B cell (primary cell): ENCODE results near the gene GUCD1.

ENCODE experiments used
- CTCF ChIP-seq: fragments of 200-600 bp; IDR thresholded peaks from one replicate; pipeline ENCODE4 v1.8.0; 2022; ENCODE audit warnings: antibody characterized with exemption, mild to moderate bottlenecking
- EZH2 ChIP-seq: IDR thresholded peaks from 2 replicates; pipeline ENCODE4 v1.6.1; 2012; ENCODE audit warnings: borderline replicate concordance, low read depth, mild to moderate bottlenecking, moderate library complexity, low read length; ENCODE audit not compliant: insufficient read depth, poor library complexity, severe bottlenecking

GRCh38 chr22:24553597-24554312 lies 1.2 kb downstream of the GUCD1 start:
- TF ChIP-seq CTCF, result no peak
- no peak for TF ChIP-seq EZH2
